ENCODE results near the gene MAP3K9. TPM values are rescaled to one million over a fixed set of nuclear protein-coding genes. Genes with fewer than 3 reads are reported as not detected.

The MAP3K9 gene
- total RNA-seq, 1 experiment from 2014 or later = 28.0 TPM

DNA sequence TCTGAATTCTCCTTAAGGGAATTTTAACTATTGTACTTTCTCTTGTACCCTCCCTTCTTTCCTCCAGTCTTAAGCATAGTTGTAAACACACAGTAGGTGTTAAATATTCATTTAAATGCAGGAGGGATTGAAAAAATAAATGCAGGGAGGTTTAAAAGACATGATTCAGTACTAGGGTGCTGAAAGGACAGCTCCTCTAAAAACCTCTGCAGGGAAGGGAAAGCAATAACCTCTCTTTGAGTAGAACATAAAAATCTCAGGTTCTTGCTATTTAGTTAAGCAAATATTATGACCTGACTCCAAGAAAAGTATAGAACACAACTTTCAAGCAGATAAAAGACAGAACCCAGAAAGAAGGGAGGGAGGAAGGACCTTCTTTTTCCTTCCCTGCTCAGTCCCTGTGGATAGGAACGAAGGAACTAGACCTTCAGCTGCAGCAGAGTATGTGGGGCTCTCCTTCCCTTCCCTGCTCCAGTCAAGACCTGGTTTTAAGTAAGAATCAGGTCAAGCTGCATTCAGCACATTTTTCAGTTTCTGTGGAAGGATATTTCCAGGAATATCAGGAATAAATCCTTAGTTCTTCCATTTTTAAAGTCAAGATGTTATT lies 4.7 kb downstream of the MAP3K9 start:
- no peaks in the 10 kb centered on the region for H3K9me3 Mint-ChIP-seq
- no peak overlapping the region for H3K4me3 Mint-ChIP-seq
- CTCF ChIA-PET = interaction anchor here (1.1 to 1.5 kb wide), 2 partner anchors 13 to 18 kb away, joined by 3 to 10 read pairs; no protein-coding TSS in a partner anchor
- H3K36me3 Mint-ChIP-seq = peaks cover 33% of the 10 kb centered on the region
- TF ChIP-seq, protein P1, sequence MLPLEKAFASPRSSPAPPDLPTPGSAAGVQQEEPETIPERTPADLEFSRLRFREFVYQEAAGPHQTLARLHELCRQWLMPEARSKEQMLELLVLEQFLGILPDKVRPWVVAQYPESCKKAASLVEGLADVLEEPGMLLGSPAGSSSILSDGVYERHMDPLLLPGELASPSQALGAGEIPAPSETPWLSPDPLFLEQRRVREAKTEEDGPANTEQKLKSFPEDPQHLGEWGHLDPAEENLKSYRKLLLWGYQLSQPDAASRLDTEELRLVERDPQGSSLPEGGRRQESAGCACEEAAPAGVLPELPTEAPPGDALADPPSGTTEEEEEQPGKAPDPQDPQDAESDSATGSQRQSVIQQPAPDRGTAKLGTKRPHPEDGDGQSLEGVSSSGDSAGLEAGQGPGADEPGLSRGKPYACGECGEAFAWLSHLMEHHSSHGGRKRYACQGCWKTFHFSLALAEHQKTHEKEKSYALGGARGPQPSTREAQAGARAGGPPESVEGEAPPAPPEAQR (CRISPR knock-in tag; IDR thresholded peaks at IDR 0.05) = no peak
- TF ChIP-seq CREM (CRISPR knock-in tag; IDR thresholded peaks at IDR 0.05) = no peak
- TF ChIP-seq ZNF121 (CRISPR knock-in tag; IDR thresholded peaks at IDR 0.05) = no peak
- TF ChIP-seq, protein P2, sequence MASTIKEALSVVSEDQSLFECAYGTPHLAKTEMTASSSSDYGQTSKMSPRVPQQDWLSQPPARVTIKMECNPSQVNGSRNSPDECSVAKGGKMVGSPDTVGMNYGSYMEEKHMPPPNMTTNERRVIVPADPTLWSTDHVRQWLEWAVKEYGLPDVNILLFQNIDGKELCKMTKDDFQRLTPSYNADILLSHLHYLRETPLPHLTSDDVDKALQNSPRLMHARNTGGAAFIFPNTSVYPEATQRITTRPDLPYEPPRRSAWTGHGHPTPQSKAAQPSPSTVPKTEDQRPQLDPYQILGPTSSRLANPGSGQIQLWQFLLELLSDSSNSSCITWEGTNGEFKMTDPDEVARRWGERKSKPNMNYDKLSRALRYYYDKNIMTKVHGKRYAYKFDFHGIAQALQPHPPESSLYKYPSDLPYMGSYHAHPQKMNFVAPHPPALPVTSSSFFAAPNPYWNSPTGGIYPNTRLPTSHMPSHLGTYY (CRISPR knock-in tag; IDR thresholded peaks at IDR 0.05) = no peak
- TF ChIP-seq NFATC4 (CRISPR knock-in tag; IDR thresholded peaks at IDR 0.05) = no peak
- TF ChIP-seq SMAD3 (CRISPR knock-in tag; IDR thresholded peaks at IDR 0.05; ENCODE audit: borderline replicate concordance) = no peak
- no peak for TF ChIP-seq MXD4 (CRISPR knock-in tag; IDR thresholded peaks at IDR 0.05; ENCODE audit: borderline replicate concordance)
- no peak for TF ChIP-seq TEAD1 (CRISPR knock-in tag; IDR thresholded peaks at IDR 0.05)
- no peak for TF ChIP-seq KAT7 (CRISPR knock-in tag; IDR thresholded peaks at IDR 0.05; ENCODE audit: borderline replicate concordance)
- no peak for TF ChIP-seq ZNF232 (CRISPR knock-in tag; IDR thresholded peaks at IDR 0.05)
- TF ChIP-seq ZNF416 (CRISPR knock-in tag; IDR thresholded peaks at IDR 0.05) = no peak
- TF ChIP-seq, protein P3, sequence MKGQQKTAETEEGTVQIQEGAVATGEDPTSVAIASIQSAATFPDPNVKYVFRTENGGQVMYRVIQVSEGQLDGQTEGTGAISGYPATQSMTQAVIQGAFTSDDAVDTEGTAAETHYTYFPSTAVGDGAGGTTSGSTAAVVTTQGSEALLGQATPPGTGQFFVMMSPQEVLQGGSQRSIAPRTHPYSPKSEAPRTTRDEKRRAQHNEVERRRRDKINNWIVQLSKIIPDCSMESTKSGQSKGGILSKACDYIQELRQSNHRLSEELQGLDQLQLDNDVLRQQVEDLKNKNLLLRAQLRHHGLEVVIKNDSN (CRISPR knock-in tag; IDR thresholded peaks at IDR 0.05) = no peak
- no peak for TF ChIP-seq ELF4 (CRISPR knock-in tag; IDR thresholded peaks at IDR 0.05; ENCODE audit: low read depth)
- TF ChIP-seq, protein P4, sequence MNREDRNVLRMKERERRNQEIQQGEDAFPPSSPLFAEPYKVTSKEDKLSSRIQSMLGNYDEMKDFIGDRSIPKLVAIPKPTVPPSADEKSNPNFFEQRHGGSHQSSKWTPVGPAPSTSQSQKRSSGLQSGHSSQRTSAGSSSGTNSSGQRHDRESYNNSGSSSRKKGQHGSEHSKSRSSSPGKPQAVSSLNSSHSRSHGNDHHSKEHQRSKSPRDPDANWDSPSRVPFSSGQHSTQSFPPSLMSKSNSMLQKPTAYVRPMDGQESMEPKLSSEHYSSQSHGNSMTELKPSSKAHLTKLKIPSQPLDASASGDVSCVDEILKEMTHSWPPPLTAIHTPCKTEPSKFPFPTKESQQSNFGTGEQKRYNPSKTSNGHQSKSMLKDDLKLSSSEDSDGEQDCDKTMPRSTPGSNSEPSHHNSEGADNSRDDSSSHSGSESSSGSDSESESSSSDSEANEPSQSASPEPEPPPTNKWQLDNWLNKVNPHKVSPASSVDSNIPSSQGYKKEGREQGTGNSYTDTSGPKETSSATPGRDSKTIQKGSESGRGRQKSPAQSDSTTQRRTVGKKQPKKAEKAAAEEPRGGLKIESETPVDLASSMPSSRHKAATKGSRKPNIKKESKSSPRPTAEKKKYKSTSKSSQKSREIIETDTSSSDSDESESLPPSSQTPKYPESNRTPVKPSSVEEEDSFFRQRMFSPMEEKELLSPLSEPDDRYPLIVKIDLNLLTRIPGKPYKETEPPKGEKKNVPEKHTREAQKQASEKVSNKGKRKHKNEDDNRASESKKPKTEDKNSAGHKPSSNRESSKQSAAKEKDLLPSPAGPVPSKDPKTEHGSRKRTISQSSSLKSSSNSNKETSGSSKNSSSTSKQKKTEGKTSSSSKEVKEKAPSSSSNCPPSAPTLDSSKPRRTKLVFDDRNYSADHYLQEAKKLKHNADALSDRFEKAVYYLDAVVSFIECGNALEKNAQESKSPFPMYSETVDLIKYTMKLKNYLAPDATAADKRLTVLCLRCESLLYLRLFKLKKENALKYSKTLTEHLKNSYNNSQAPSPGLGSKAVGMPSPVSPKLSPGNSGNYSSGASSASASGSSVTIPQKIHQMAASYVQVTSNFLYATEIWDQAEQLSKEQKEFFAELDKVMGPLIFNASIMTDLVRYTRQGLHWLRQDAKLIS (CRISPR knock-in tag; IDR thresholded peaks at IDR 0.05; ENCODE audit: borderline replicate concordance) = no peak
- TF ChIP-seq ZNF423 (CRISPR knock-in tag; IDR thresholded peaks at IDR 0.05) = no peak
- TF ChIP-seq GTF2I (CRISPR knock-in tag; conservative IDR thresholded peaks at IDR 0.05) = no peak
- TF ChIP-seq OVOL2 (CRISPR knock-in tag; IDR thresholded peaks at IDR 0.05; ENCODE audit: borderline replicate concordance) = no peak
- TF ChIP-seq RORB (CRISPR knock-in tag; IDR thresholded peaks at IDR 0.05) = no peak
- TF ChIP-seq NR2C2 (CRISPR knock-in tag; IDR thresholded peaks at IDR 0.05) = no peak
- TF ChIP-seq TCF7 (CRISPR knock-in tag; IDR thresholded peaks at IDR 0.05; ENCODE audit: low read depth) = no peak
- no peaks in the 10 kb centered on the region for H3K27me3 Mint-ChIP-seq (ENCODE audit: low read depth)
- no peak overlapping the region for H3K27ac Mint-ChIP-seq
- ATAC-seq (no peak), DNase-seq (ENCODE audit: low spot score) (no peak)
- POLR2A ChIA-PET = interaction anchor here (0.5 to 0.8 kb wide), 2 partner anchors 17 to 1128 kb away, joined by 3 to 4 read pairs; no protein-coding TSS in a partner anchor
- peaks cover 30% of the 10 kb centered on the region for H3K4me1 Mint-ChIP-seq

Measured in WTC11 (cell line).